GDM1 (cell line): ENCODE results near the gene C1orf226.
"Not testable (repeated sequence)": the region's sequence is repeated elsewhere in the genome, so short reads cannot be mapped to it uniquely, and the experiment has no call there.

Experiments
- DNase-seq: peaks from one replicate; lab custom pipeline; 2025; lab: John Stamatoyannopoulos, UW

C1orf226 gene

GRCh38 chr1:162407539-162407938, 26.0 kb downstream of the C1orf226 start:
- no peak for DNase-seq

GRCh38 chr1:162412002-162412401, 30.5 kb downstream of the C1orf226 start, which contains the start of gene SH2D1B:
Gene SH2D1B (minus strand): TSS chr1:162412136. CDS start chr1:162412016, 120 bp downstream.
- DNase-seq = no peak

- no peak for DNase-seq
Observed at GRCh38 chr1:162416215-162416614, 34.7 kb downstream of the C1orf226 start.

- DNase-seq = no peak
Observed at GRCh38 chr1:162416909-162417308, 35.4 kb downstream of the C1orf226 start.

- DNase-seq = no peak
Observed at GRCh38 chr1:162417650-162418049, 36.1 kb downstream of the C1orf226 start.

- DNase-seq = not testable (repeated sequence)
Observed at GRCh38 chr1:162418584-162418983, 37.1 kb downstream of the C1orf226 start.

- DNase-seq = not testable (repeated sequence)
Observed at GRCh38 chr1:162419450-162419931, 38.0 kb downstream of the C1orf226 start.

- no peak for DNase-seq
Observed at GRCh38 chr1:162420120-162420519, 38.6 kb downstream of the C1orf226 start.

- no peak for DNase-seq
Observed at GRCh38 chr1:162421258-162422164, 40.0 kb downstream of the C1orf226 start.

- peak; percentile 77 for DNase-seq
Observed at GRCh38 chr1:162422662-162423375, 41.3 kb downstream of the C1orf226 start.

- no peak for DNase-seq
Observed at GRCh38 chr1:162430583-162430982, 49.1 kb downstream of the C1orf226 start.

- not testable (repeated sequence) for DNase-seq
Observed at GRCh38 chr1:162432977-162433713, 51.6 kb downstream of the C1orf226 start.
